ENCODE results near the gene TEX29.

The TEX29 gene

GRCh38 chr13:111319998-111320911 is at the start of gene TEX29:
TEX29 (plus strand) TSS chr13:111320642; CDS start chr13:111320891, 249 bp downstream.
- no peak within 1 kb of the TSS for H3K4me3 ChIP-seq (ENCODE audit: low read depth, low read length)
- TF ChIP-seq CTCF (IDR thresholded peaks at IDR 0.05; ENCODE audit: low read depth, low read length) = no peak

- no peak for TF ChIP-seq CTCF (IDR thresholded peaks at IDR 0.05; ENCODE audit: low read depth, low read length)
- peak overlapping the region; percentile 38; the same call in 1 of the 2 replicates for H3K4me3 ChIP-seq (ENCODE audit: low read depth, low read length)
Observed at GRCh38 chr13:111270765-111271698, 49.4 kb upstream of the TEX29 start.

GRCh38 chr13:111272117-111272516 is 48.3 kb upstream of the TEX29 start:
- H3K4me3 ChIP-seq (ENCODE audit: low read depth, low read length) = no peak overlapping the region
- no peak for TF ChIP-seq CTCF (IDR thresholded peaks at IDR 0.05; ENCODE audit: low read depth, low read length)

GRCh38 chr13:111275382-111275781 is 45.1 kb upstream of the TEX29 start:
- no peak overlapping the region for H3K4me3 ChIP-seq (ENCODE audit: low read depth, low read length)
- no peak for TF ChIP-seq CTCF (IDR thresholded peaks at IDR 0.05; ENCODE audit: low read depth, low read length)

- H3K4me3 ChIP-seq (ENCODE audit: low read depth, low read length) = no peak overlapping the region
- no peak for TF ChIP-seq CTCF (IDR thresholded peaks at IDR 0.05; ENCODE audit: low read depth, low read length)
Observed at GRCh38 chr13:111275995-111276618, 44.3 kb upstream of the TEX29 start.

GRCh38 chr13:111278258-111278657 is 42.2 kb upstream of the TEX29 start:
- H3K4me3 ChIP-seq (ENCODE audit: low read depth, low read length) = no peak overlapping the region
- no peak for TF ChIP-seq CTCF (IDR thresholded peaks at IDR 0.05; ENCODE audit: low read depth, low read length)
